Testis (tissue), 2 donors: ENCODE results near the gene GPC3.

Experiments
- CTCF ChIP-seq, 3 experiments: fragments of 450-650 bp in 2 of 3; fragments of 200-600 bp in 1 of 3; sonication (generic) in 1 of 3; IDR thresholded peaks; one replicate each; pipeline ENCODE4 v1.5.1; 2016 to 2019; ENCODE audit warnings: antibody characterized with exemption in 3 of 3, mild to moderate bottlenecking in 2 of 3, moderate library complexity in 1 of 3
- POLR2A ChIP-seq: fragments of 450-650 bp; IDR thresholded peaks from one replicate; pipeline ENCODE4 v1.6.1; 2017; ENCODE audit warnings: antibody characterized with exemption, mild to moderate bottlenecking, moderate library complexity

DNA sequence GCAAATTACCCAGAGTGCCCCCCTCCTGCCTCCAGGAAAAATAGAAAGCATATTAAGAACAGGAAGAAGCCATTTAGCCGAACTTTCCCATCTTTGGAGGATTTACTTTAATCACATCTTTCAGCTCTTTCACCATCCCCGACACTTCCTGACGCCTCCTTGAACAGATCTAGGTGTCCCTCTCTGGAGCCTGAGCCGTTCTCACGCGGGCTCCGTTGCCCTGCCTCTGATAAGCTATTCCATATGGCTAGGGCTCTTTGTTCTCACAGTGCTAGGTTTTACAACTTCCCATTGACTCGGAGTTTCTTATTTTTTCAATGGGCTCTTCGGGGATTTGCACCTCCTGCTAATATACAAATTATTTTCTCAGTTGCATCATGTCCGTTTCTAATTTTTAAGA is 488.0 kb downstream of the GPC3 start:
- TF ChIP-seq CTCF (IDR thresholded peaks at IDR 0.05) (no peak), POLR2A (no peak)
